Measurements from ENCODE around the gene ADARB2.

Gene ADARB2

GRCh38 chr10:1132584-1132983 is 604.7 kb downstream of the ADARB2 start:
- no peak for DNase-seq

GRCh38 chr10:1130995-1131790 is 606.1 kb downstream of the ADARB2 start:
- no peak for DNase-seq

GRCh38 chr10:1130226-1130625 is 607.1 kb downstream of the ADARB2 start:
- DNase-seq = no peak

GRCh38 chr10:1128649-1129048 is 608.7 kb downstream of the ADARB2 start:
- DNase-seq = no peak

GRCh38 chr10:1128115-1128514 is 609.2 kb downstream of the ADARB2 start:
- no peak for DNase-seq

- DNase-seq = no peak
Measured at GRCh38 chr10:1127629-1128028, 609.7 kb downstream of the ADARB2 start.

Measured in NCI-H1436 (cell line).